GM12878 (cell line): ENCODE data around the gene SBK2. TPM values are rescaled to one million over a fixed set of nuclear protein-coding genes. Genes with fewer than 3 reads are reported as not detected.

Experiments
- ATAC-seq: fragments of 200-7000 bp; cut with Tn5 transposase; 3 replicates; pipeline ENCODE4 v1.9.1; 2020; ENCODE audit warnings: mild to moderate bottlenecking, moderate library complexity
- BruUV-seq: library from RNA; stranded (reverse); fragments of 400-500 nt; replicated peaks from 2 replicates; lab custom pipeline; 2021; lab: Mats Ljungman, UMichigan
- CTCF ChIA-PET: fragments of 300-600 bp; sonication (Branson Sonifier 250); formaldehyde crosslinking; extraction: SDS; loops from one replicate; lab custom pipeline; 2021; ENCODE audit warnings: inconsistent platforms; lab: Yijun Ruan, JAX
- POLR2A ChIA-PET: fragments of 350-600 bp; formaldehyde crosslinking; extraction: SDS; loops from one replicate; lab custom pipeline; 2021; ENCODE audit warnings: inconsistent platforms; lab: Charles Lee
- RAD21 ChIA-PET: fragments of 300-600 bp; sonication (Branson Sonifier 250); formaldehyde crosslinking; loops from one replicate; lab custom pipeline; 2023; ENCODE audit warnings: antibody characterized with exemption; ENCODE audit not compliant: unreplicated experiment; lab: Charles Lee
- SMC1A ChIA-PET: fragments of 300-600 bp; sonication (Branson Sonifier 250); formaldehyde crosslinking; loops from one replicate; lab custom pipeline; 2023; ENCODE audit not compliant: unreplicated experiment, uncharacterized antibody; lab: Charles Lee
- DNase-seq: peaks from one replicate; pipeline ENCODE4 v3.0.0-alpha.2; 2011; ENCODE audit warnings: low read depth, low spot score
- FAIRE-seq: peaks from 3 replicates; lab custom pipeline; 2011; peaks lifted over from hg19 to GRCh38; lab: Jason Lieb, UNC
- H2AFZ ChIP-seq: 2 replicates; pipeline ENCODE4 v1.6.0; 2011; ENCODE audit warnings: low read depth, low read length, control low read depth; ENCODE audit not compliant: control insufficient read depth
- H3K27ac ChIP-seq: 2 replicates; pipeline ENCODE4 v1.5.1; 2011; ENCODE audit warnings: control low read depth; ENCODE audit not compliant: control insufficient read depth, insufficient read depth
- H3K27me3 ChIP-seq, 2 experiments: replicated peaks in 1 of 2; 2 replicates each; pipeline versions ENCODE4 v1.6.0 to v1.6.1; 2011; ENCODE audit warnings: low read length in 1 of 2; ENCODE audit not compliant: control insufficient read depth in 2 of 2, insufficient read depth in 2 of 2
- H3K36me3 ChIP-seq, 2 experiments: 2 replicates each; pipeline ENCODE4 v1.5.1; 2011; ENCODE audit warnings: low read length in 1 of 2; ENCODE audit not compliant: control insufficient read depth in 2 of 2, insufficient read depth in 2 of 2
- H3K4me1 ChIP-seq: 2 replicates; pipeline ENCODE4 v1.6.1; 2011; ENCODE audit warnings: mild to moderate bottlenecking, low read length, moderate library complexity, mixed read lengths; ENCODE audit not compliant: control insufficient read depth, insufficient read depth
- H3K4me2 ChIP-seq: 2 replicates; pipeline ENCODE4 v1.6.0; 2011; ENCODE audit warnings: control low read depth; ENCODE audit not compliant: control insufficient read depth, insufficient read depth
- H3K4me3 ChIP-seq: fragments of 200-600 bp; sonication (generic); 2 replicates; pipeline ENCODE4 v1.5.1; 2016
- H3K79me2 ChIP-seq: 2 replicates; pipeline ENCODE4 v1.6.0; 2011; ENCODE audit warnings: low read length; ENCODE audit not compliant: control insufficient read depth, insufficient read depth
- H3K9ac ChIP-seq: 2 replicates; pipeline ENCODE4 v1.8.0; 2011; ENCODE audit warnings: low read length, control low read depth, mixed read lengths; ENCODE audit not compliant: control insufficient read depth, insufficient read depth
- H3K9me3 ChIP-seq: replicated peaks from 3 replicates; pipeline ENCODE4 v1.5.1; 2011; ENCODE audit warnings: mild to moderate bottlenecking, low read length; ENCODE audit not compliant: control insufficient read depth, insufficient read depth
- H4K20me1 ChIP-seq: 2 replicates; pipeline ENCODE4 v1.6.0; 2011; ENCODE audit not compliant: control insufficient read depth, insufficient read depth
- ATF7 ChIP-seq: fragments of 450-650 bp; IDR thresholded peaks from 2 replicates; pipeline ENCODE4 v1.6.1; 2016; ENCODE audit warnings: low read depth, mild to moderate bottlenecking
- CBFB ChIP-seq: IDR thresholded peaks from 2 replicates; pipeline ENCODE4 v1.6.1; 2016; ENCODE audit warnings: antibody characterized with exemption, low read depth
- CHD2 ChIP-seq: IDR thresholded peaks from 2 replicates; pipeline ENCODE4 v1.6.1; 2011; ENCODE audit warnings: low read depth, low read length, improper control_type of control experiment, borderline replicate concordance
- CREB1 ChIP-seq: IDR thresholded peaks from 2 replicates; pipeline ENCODE4 v1.6.1; 2012; ENCODE audit warnings: low read depth, mild to moderate bottlenecking, inconsistent platforms
- GATAD2B ChIP-seq: fragments of 450-650 bp; conservative IDR thresholded peaks from 2 replicates; pipeline ENCODE4 v1.6.1; 2017; ENCODE audit warnings: low read depth, mild to moderate bottlenecking, moderate library complexity
- HCFC1 ChIP-seq: fragments of 150-350 bp; IDR thresholded peaks from 2 replicates; pipeline ENCODE4 v1.6.1; 2014; ENCODE audit warnings: low read length
- POLR2A ChIP-seq: IDR thresholded peaks from 2 replicates; pipeline ENCODE4 v1.6.1; 2011; ENCODE audit warnings: low read depth, mild to moderate bottlenecking, low read length
- SREBF1 ChIP-seq: IDR thresholded peaks from 2 replicates; pipeline ENCODE4 v1.6.1; 2012; ENCODE audit warnings: mild to moderate bottlenecking, low read length
- TCF12 ChIP-seq: IDR thresholded peaks from 2 replicates; pipeline ENCODE4 v1.6.1; 2011; ENCODE audit warnings: low read depth, mild to moderate bottlenecking, low read length
- ZNF207 ChIP-seq: fragments of 450-650 bp; IDR thresholded peaks from 2 replicates; pipeline ENCODE4 v1.6.1; 2014; ENCODE audit warnings: antibody characterized with exemption, mild to moderate bottlenecking, borderline replicate concordance
- ZNF274 ChIP-seq: IDR thresholded peaks from one replicate; pipeline ENCODE4 v1.8.0; 2011; ENCODE audit not compliant: insufficient read length, insufficient read depth
- ZNF384 ChIP-seq: IDR thresholded peaks from 2 replicates; pipeline ENCODE4 v1.6.1; 2012; ENCODE audit warnings: low read depth, mild to moderate bottlenecking, low read length, improper control_type of control experiment, borderline replicate concordance
- WGBS: methylation state at CpG from one replicate; pipeline ENCODE4 v1.1.6; 2016; ENCODE audit warnings: low lambda C conversion rate; ENCODE audit not compliant: insufficient replicate concordance, insufficient coverage; ENCODE audit errors: missing lambda C conversion rate; 5-methylcytosine and 5-hydroxymethylcytosine counted together
- in situ Hi-C: fragments of 300-500 bp; cut with MboI; formaldehyde crosslinking; loops from 9 replicates; pipeline ENCODE4 v1.14.3; 2018; ENCODE audit warnings: mixed read lengths
- intact Hi-C: fragments of 100-400 bp; cut with micrococcal nuclease; formaldehyde crosslinking; loops from one replicate; pipeline ENCODE4 v1.14.2; 2022; ENCODE audit not compliant: unreplicated experiment
- polyA plus RNA-seq, 11 experiments: library from polyadenylated mRNA; depleted of rRNA in 4 of 11; unstranded in 6 of 11; stranded (reverse) in 5 of 11; fragments of >200 nt; fragmentation: Nextera tagmentation in 4 of 11; fragmentation: Illumina TruSeq in 1 of 11; extraction: Ambion mirVana in 4 of 11; extraction: Trizol in 1 of 11; gene quantifications; 1 replicate in 1 of 11; 2 replicates in 10 of 11; pipeline versions ENCODE4 v1.2.1 to v1.2.3, GENCODE V29; 2011 to 2016; ENCODE audit warnings: inconsistent platforms in 2 of 11, missing spikeins in 2 of 11, low read depth in 1 of 11
- total RNA-seq, 4 experiments: library from RNA; depleted of rRNA in 3 of 4; stranded (reverse); fragments of >200 nt in 3 of 4; fragmentation: Illumina TruSeq in 1 of 4; extraction: Trizol in 1 of 4; gene quantifications; 2 replicates each; pipeline versions ENCODE4 v1.2.1 to v1.2.3, GENCODE V29; 2013 to 2021
- TF ChIP-seq, protein P1 (sequence below): IDR thresholded peaks from 2 replicates; pipeline ENCODE4 v1.6.1; 2012; ENCODE audit warnings: low read depth, low read length, improper control_type of control experiment
- TF ChIP-seq, protein P2 (sequence below): IDR thresholded peaks from 2 replicates; pipeline ENCODE4 v1.6.1; 2011; ENCODE audit warnings: low read depth, mild to moderate bottlenecking, low read length, moderate library complexity, borderline replicate concordance; ENCODE audit errors: extremely low read depth
- TF ChIP-seq, protein P3 (sequence below): fragments of 450-650 bp; IDR thresholded peaks from 2 replicates; pipeline ENCODE4 v1.6.1; 2017; ENCODE audit warnings: low read depth, mild to moderate bottlenecking, moderate library complexity
- TF ChIP-seq, protein P4 (sequence below): fragments of 450-650 bp; IDR thresholded peaks from 2 replicates; pipeline ENCODE4 v1.6.1; 2018; ENCODE audit warnings: borderline replicate concordance, mild to moderate bottlenecking; ENCODE audit not compliant: partially characterized antibody
- TF ChIP-seq, protein P5 (sequence below): IDR thresholded peaks from 2 replicates; pipeline ENCODE4 v1.6.1; 2011; ENCODE audit warnings: borderline replicate concordance, low read depth, mild to moderate bottlenecking, moderate library complexity, mixed read lengths, low read length; ENCODE audit not compliant: insufficient read depth; ENCODE audit errors: extremely low read length

Gene SBK2
- total and polyA plus RNA-seq, 10 of the 15 experiments (the other 5 are each of a cell fraction or from before 2014, with no cell fraction given) = not detected

DNA sequence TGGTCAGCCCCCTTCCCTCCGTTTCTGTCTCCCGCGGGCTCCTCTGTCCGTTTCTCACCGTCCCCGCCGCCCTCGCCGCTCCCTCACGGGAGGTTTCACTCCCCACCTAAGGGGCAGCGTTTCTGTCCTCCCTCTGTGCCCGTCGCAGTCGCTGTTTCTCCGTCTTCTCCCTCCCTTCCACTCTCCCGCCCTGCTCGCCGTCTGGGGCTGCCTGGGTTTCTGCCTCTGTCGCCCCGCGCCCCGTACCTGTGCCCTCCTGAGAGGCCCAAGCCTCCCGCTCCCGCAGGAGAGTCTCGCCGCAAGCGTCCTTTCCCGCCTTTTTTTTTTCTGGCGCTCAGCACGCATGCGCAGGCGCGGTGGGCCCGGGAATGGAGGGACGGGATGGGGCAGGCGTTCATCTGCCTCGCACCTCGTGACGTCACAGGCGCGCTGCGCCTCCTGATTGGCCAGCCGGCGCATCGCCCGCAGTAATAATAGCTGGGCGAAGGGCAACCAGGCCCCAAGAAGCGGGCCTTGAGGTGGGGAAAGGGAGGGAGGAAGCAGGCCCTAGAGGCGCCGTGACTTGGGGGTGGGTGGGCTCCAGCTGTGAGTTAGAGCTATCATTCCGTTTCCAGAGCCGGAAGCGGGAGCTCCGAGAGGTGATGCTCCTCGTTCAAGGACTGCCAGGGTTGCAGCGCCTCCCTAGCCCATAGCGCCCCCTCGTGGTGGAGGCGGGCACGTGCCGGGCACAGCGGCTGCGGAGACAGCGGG, 33.3 kb downstream of the SBK2 start:
- peak overlapping the region; percentile 43; the same call in 1 of the 2 replicates for H3K4me3 ChIP-seq
- CTCF ChIA-PET = interaction anchor here (0.7 to 3.7 kb wide), 40 partner anchors 9 to 438 kb away, joined by 3 to 88 read pairs (median 9); partner anchors contain the start of genes FIZ1, ISOC2, KMT5C and NAT14
- H3K36me3 ChIP-seq = no peaks in the 10 kb centered on the region
- no peaks in the 10 kb centered on the region for H3K9me3 ChIP-seq
- H4K20me1 ChIP-seq = no peaks in the 10 kb centered on the region
- WGBS = 10% methylated on average over 46 of the region's 64 CpGs
- RAD21 ChIA-PET = interaction anchor here (0.7 to 1.7 kb wide), 26 partner anchors 10 to 386 kb away, joined by 3 to 34 read pairs (median 6); partner anchors contain the start of genes CCDC106, HSPBP1, ISOC2 and KMT5C
- peak overlapping the region; percentile 97 for H2AFZ ChIP-seq
- H3K4me2 ChIP-seq = peak overlapping the region; percentile 58
- ATAC-seq (peak; percentile 99), DNase-seq (peak; percentile 80), FAIRE-seq (peak; percentile 85)
- H3K9ac ChIP-seq = peak overlapping the region; percentile 58
- no peaks in the 10 kb centered on the region for H3K27me3 ChIP-seq
- H3K4me1 ChIP-seq = peaks cover 5% of the 10 kb centered on the region
- H3K79me2 ChIP-seq = no peaks in the 10 kb centered on the region
- H3K27ac ChIP-seq = peak overlapping the region; percentile 80
- POLR2A ChIA-PET = interaction anchor here (0.6 to 1.0 kb wide), 8 partner anchors 19 to 1409 kb away, joined by 3 to 6 read pairs (median 3); partner anchors contain the start of genes ISOC2, NAT14, PPP6R1 and ZNF628
- in situ Hi-C loops = no loop called here
- BruUV-seq = no TSS peak
- SMC1A ChIA-PET = interaction anchor here (0.6 to 2.4 kb wide), 14 partner anchors 9 to 212 kb away, joined by 3 to 19 read pairs (median 5); partner anchors contain the start of genes ISOC2, NAT14, ZNF628 and ZNF865
- intact Hi-C loops = loop anchor here (1.0 to 2.0 kb wide), 2 partner anchors 35 to 363 kb away; no protein-coding TSS in a partner anchor
- no peak for TF ChIP-seq ZNF274
- peak; percentile 57; the same call in 1 of the 2 replicates for TF ChIP-seq CHD2
- TF ChIP-seq SREBF1 = no peak
- TF ChIP-seq, protein P1, sequence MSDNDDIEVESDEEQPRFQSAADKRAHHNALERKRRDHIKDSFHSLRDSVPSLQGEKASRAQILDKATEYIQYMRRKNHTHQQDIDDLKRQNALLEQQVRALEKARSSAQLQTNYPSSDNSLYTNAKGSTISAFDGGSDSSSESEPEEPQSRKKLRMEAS = peak; percentile 53; the same call in 1 of the 2 replicates
- peak; percentile 86 for TF ChIP-seq ZNF384
- peak; percentile 97 for TF ChIP-seq CREB1
- TF ChIP-seq, protein P2, sequence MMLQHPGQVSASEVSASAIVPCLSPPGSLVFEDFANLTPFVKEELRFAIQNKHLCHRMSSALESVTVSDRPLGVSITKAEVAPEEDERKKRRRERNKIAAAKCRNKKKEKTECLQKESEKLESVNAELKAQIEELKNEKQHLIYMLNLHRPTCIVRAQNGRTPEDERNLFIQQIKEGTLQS = no peak
- TF ChIP-seq, protein P3, sequence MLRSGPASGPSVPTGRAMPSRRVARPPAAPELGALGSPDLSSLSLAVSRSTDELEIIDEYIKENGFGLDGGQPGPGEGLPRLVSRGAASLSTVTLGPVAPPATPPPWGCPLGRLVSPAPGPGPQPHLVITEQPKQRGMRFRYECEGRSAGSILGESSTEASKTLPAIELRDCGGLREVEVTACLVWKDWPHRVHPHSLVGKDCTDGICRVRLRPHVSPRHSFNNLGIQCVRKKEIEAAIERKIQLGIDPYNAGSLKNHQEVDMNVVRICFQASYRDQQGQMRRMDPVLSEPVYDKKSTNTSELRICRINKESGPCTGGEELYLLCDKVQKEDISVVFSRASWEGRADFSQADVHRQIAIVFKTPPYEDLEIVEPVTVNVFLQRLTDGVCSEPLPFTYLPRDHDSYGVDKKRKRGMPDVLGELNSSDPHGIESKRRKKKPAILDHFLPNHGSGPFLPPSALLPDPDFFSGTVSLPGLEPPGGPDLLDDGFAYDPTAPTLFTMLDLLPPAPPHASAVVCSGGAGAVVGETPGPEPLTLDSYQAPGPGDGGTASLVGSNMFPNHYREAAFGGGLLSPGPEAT = no peak
- TF ChIP-seq, protein P4, sequence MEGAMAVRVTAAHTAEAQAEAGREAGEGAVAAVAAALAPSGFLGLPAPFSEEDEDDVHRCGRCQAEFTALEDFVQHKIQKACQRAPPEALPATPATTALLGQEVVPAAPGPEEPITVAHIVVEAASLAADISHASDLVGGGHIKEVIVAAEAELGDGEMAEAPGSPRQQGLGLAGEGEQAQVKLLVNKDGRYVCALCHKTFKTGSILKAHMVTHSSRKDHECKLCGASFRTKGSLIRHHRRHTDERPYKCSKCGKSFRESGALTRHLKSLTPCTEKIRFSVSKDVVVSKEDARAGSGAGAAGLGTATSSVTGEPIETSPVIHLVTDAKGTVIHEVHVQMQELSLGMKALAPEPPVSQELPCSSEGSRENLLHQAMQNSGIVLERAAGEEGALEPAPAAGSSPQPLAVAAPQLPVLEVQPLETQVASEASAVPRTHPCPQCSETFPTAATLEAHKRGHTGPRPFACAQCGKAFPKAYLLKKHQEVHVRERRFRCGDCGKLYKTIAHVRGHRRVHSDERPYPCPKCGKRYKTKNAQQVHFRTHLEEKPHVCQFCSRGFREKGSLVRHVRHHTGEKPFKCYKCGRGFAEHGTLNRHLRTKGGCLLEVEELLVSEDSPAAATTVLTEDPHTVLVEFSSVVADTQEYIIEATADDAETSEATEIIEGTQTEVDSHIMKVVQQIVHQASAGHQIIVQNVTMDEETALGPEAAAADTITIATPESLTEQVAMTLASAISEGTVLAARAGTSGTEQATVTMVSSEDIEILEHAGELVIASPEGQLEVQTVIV = peak; percentile 39
- peak; percentile 50; the same call in 1 of the 2 replicates for TF ChIP-seq POLR2A
- peak; percentile 78 for TF ChIP-seq ATF7
- no peak for TF ChIP-seq CBFB
- TF ChIP-seq, protein P5, sequence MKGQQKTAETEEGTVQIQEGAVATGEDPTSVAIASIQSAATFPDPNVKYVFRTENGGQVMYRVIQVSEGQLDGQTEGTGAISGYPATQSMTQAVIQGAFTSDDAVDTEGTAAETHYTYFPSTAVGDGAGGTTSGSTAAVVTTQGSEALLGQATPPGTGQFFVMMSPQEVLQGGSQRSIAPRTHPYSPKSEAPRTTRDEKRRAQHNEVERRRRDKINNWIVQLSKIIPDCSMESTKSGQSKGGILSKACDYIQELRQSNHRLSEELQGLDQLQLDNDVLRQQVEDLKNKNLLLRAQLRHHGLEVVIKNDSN = peak; percentile 75
- TF ChIP-seq ZNF207 = no peak
- peak; percentile 18; the same call in 1 of the 2 replicates for TF ChIP-seq HCFC1
- no peak for TF ChIP-seq TCF12
- peak; percentile 72; the same call in 1 of the 2 replicates for TF ChIP-seq GATAD2B
